NCI-H2081 (cell line): ENCODE results near the gene SMYD1.
"Not testable (repeated sequence)": the region's sequence is repeated elsewhere in the genome, so short reads cannot be mapped to it uniquely, and the experiment has no call there.

Source experiments
- DNase-seq, 2 experiments: peaks; one replicate each; lab custom pipeline; 2025; lab: John Stamatoyannopoulos, UW

SMYD1 gene

DNA sequence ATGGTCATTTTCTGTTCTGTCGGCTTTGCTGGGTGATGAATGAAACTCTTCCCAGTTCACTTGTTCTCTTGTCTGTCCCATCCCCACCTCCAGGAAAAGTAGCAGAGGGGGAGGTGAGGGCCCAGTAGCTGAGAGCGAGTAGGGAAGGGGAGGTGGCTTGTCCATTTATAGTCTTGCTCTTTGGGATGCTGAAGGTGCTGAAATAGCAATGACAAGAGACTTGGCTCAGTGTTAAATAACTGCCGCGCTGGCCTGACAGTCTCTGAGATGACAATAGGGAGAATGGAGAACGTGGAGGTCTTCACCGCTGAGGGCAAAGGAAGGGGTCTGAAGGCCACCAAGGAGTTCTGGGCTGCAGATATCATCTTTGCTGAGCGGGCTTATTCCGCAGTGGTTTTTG, at the start of gene SMYD1:
Gene SMYD1, plus strand, starts transcription at position 228 of the 400 bp plus-strand sequence. Its CDS starts 40 bp downstream, at position 268.
- no peak for DNase-seq

DNA sequence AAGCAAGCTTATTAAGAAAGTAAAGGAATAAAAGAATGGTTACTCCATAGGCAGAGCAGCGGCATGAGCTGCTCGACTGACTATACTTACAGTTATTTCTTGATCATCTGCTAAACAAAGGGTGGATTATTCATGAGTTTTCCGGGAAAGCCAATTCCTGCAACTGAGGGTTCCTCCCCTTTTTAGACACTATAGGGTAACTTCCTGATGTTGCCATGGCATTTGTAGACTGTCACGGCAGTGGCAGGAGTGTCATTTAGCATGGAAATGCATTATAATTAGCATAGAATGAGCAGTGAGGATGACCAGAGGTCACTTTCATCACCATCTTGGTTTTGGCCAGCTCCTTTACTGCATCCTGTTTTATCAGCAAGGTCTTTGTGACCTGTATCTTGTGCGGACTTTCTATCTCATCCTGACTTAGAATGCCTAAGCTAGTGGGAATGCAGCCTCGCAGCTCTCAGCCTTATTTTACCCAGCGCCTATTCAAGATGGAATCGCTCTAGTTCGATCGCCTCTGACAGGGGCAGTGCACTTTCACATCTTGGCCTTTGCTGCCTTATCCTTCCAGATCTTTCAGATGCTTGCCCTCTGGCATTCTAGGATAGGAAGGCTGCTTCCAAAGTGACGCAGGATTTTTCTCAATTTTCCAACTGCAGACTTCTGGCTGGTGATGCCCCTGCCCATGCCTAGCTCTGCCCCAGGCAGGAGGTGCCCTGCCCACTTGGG, 49.4 kb upstream of the SMYD1 start:
- not testable (repeated sequence) for DNase-seq

DNA sequence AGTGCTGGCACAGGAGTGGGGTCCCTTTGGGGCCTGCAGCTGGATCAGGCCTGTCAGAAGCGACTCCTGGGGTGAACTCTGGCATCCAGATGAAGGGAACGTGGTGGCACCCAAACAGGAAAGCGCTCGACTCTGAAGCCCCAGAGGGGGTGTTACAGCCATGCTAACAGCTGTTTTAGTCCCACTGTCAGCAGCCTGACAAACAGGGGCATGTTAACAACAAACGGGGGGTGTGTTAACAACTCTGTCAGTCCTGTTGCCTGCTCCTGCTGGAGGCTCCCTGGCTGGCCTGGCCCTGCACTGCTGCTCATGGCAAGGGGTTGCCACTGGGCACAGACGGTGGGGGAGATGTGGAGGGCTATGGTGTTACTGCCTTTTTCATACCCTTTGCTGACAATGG, 48.7 kb upstream of the SMYD1 start:
- no peak for DNase-seq

DNA sequence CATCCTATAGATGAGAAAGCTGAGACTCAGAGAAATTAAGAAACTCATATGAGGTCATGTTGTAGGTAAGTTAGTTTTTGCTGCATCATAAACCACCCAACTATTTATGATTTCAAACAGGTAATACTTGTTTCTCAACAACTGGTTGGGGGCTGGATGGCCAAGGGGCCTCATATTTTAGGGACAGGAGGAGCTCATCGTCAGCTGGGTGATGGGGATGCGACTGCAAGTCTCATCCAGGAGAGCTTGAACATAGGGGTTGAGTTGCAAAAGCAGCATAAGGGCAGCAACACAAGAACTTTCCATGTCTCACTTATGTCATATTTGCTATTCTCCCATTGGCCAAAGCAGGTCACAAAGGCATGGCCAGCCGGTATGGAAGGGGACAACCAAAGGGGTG, 47.6 kb upstream of the SMYD1 start:
- no peak for DNase-seq

DNA sequence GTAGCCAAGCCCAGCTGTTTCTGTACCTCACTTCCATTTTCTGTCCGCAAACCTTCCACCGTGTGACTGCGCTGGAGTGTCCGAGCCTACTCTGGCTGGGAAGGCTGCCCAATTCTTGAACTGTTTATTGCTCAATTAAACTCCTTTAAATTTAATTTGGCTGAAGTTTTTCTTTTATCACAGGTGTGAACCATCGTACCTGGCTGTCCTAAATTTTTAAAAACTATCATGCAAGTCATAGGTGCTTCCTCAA, 45.0 kb upstream of the SMYD1 start:
- DNase-seq: no peak

DNA sequence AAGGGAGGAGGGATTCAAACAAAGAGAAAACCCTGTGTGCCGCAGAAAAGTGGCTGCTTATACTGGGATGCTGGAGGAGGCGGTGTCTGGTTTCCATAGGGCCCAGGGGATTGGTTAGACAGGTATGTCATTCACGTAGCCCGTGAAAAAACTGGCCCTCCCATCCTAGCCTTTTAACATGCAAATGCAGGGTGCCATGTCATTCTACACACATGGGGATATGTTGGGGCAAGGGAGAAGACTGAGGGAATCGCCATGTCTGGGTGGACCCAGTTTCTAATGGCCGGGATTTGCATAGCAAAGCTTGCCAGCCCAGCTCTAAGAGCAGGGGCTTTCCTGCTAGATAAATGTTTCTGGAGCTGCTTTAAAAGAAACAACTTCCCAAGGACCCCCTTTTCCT, 43.1 kb upstream of the SMYD1 start:
- DNase-seq: no peak

DNA sequence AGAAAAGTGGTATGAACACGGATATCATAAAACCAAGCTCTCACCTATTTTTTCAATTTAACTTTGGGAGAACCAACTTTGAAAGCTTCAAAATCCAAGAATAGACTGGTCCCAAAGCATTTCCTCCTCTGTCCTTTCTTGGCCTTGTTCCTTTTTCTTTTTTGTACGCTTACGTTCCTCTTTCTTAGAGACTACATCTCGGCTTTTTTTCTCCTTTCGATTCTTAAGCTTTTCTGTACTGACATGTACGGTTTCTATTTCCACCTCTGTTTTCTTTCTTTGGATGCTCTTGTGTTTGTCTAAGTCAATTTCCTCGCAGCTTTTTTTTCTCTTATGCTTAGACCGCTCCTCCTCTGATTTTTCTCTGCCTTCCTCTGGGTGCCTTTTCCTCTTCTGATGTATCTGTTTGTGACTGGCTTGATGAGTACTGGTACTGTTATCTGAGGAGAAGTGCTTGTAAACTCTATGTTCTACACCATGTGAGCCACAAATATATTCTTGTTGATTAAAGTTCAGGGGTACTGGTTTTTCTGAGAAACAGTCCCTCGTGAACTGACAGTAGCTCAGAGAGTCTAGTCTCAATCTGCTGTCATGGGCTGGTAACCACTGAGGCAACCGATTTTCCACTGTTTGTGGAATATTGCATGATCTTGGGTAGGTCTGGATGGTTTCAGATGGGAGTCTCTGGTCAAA, 39.8 kb upstream of the SMYD1 start:
- DNase-seq: no peak

DNA sequence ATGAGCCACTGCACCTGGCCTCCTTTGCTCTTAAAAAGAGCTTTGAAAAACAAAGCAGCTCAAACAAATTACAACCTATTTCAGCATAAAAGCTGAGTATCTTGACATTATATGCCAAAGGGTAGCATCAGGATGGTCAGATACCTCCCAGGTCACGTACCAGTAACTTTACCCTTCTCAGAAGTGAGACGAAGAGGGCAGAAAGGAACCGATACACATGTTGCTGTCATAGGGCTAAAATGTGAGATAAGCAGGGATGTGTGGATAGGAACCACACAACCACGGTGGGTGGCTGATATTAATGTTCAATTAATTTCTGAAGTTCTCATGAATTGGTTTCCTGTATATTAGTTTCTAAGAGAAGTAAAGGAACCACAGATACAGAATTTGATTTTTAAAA, 38.7 kb upstream of the SMYD1 start:
- no peak for DNase-seq

DNA sequence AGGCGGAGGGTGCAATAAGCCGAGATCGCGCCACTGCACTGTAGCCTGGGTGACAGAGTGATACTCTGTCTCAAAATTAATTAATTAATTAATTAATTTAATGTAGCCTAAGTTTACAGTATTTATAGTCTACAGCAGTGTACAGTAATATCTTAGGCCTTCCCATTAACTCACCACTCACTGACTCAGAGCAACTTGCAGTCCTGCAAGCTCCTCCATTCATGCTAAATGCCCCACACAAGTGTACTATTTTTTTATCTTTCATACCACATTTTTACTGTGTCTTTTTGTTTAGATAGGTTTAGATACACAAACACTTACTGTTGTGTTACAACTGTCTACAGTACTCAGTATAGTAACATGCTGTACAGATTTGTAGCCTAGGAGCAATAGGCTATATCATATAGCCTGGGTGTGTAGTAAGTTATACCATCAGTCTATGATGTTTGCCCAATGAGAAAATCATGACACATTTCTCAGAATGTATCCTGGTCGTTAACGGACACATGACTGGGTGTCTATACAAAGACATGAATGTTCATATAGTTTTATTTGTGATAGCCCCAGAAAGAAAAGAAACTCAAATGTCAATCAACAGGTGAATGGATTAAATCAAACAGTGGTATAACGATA, 35.4 kb upstream of the SMYD1 start:
- DNase-seq: no peak

DNA sequence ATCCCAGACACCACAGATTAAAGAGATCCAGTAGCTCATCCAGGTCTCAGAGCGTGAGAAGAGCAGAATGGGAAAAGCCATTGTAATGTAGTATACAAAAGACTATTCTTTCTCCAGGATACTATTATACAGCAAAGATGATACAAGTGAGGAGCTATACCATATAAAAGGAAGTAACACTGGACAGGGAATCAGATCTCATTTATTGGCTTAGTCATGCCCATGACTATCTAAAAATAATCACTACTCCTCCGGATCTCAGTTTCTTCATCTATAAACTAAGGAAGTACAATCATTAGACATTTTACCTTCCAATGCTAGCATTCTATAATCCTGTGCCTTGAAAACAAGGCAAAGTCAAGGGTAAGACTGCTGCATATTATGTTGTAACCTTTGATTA, 31.4 kb upstream of the SMYD1 start:
- DNase-seq: no peak

DNA sequence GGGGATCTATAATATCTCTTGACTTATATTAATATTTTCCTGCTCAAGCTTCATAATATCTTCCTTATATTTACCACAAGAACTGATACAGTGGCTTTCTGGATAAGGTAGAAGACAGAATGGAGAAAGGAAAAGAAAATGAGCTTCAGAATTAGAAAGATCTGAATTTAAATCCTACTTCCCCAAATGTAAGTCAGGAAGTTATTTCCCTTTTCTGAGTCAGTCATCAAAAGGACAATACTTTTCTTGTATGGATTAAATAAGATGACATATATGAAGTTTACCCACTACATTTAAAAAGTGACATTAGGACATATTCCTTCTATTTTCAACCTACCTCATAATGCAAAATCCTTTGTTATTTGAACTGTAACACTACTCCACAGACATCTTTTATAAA, 31.0 kb upstream of the SMYD1 start:
- DNase-seq: no peak

DNA sequence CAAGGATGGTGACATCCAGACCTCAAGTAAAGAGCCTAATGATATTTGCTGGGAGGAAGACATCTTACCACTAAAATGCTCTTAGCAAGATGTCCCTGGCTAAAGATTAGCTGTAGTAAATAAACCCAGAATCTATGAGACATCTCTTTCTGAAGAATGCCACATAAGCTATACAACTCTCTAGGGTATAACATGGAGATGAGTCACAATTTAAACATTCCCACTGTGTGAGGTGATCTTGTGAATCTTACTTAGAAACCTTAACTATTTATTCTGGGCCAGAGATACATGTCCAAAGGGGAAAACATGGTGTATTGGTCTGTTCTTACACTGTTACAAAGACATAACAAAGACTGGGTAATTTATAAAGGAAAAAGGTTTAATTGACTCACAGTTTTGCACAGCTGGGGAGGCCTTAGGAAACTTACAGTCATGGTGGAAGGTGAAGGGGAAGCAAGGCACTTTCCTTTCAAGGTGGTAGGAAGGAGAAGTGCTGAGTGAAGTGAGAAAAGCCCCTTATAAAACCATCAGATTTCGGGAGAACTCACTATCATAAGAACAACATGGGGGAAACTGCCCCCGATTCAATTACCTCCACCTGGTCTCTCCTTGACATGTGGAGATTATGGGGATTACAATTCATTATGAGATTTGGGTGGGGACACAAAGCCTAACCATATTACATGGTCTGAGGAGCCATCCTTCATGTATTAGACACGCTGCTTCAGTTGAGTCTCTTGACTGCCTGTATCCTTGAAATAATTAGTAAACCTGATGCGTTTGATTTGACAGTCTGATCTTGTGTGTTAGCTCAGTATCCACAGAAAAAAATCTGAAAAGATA, 29.1 kb upstream of the SMYD1 start:
- DNase-seq: no peak

DNA sequence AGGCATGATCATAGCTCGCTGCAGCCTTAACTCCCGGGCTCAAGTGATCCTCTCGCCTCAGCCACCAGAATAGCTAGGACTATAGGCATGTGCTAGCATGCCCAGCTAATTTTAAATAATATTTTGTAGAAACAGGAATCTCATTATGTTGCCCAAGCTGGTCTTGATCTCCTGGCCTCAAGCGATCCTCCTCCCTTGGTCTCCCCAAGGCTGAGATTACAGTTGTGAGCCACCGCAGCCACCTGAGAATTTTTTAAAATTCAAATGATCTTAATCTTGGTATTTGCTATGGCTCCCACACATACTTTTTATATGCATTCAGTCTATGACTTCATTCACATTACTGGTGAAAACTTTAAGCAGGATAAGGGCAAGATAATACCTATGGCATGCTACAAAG, 25.1 kb upstream of the SMYD1 start:
- DNase-seq: no peak

DNA sequence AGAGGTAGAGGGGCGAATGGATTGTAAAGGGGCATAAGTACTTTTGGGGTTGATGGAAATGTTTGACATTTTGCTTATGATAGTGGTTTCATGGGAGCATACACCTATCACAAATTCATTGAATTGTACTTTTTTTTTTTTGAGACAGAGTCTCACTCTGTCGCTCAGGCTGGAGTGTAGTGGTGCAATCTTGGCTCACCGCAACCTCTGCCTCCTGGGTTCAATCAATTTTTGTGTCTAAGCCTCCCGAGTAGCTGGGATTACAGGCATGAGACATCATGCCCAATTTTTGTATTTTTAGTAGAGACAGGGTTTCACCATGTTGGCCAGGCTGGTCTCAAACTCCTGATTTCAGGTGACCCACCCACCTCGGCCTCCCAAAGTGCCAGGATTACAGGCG, 22.1 kb upstream of the SMYD1 start:
- DNase-seq: not testable (repeated sequence)

DNA sequence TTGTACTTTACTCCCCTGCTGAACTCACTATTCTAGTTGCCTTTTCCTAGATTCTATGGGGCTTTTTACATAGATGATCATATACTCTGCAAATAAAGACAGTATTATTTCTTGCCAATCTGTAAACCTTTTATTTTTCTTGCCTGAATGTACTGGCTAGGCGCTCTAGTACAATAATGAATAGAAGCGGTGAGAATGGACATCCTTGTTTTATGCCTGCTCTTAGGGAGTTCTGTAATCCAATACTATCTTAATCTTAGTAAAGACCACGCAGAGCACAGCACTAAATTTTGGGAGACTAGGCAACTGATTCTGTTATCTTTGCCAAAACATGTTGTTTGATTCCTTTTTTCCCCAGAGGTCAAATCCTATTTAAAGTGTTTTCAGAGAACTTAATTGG, 19.1 kb upstream of the SMYD1 start:
- no peak for DNase-seq

DNA sequence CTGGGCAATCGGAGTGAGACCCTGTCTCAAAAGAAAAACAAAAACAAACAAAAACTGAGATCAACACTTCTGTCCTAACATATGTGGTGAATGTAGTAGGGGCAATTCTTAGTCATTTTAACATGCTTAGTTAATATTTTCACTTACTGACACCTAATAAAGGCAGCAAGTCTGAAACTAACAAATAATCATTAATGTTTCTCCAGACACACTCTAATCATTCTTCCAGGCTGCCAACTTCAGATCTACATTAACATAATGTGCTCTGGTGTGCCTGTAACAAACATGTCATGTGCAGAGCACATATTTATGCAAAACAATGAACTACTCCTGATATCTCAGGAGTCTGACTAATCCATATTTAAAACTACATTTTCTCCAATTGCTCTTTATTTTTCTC, 18.0 kb upstream of the SMYD1 start:
- no peak for DNase-seq

DNA sequence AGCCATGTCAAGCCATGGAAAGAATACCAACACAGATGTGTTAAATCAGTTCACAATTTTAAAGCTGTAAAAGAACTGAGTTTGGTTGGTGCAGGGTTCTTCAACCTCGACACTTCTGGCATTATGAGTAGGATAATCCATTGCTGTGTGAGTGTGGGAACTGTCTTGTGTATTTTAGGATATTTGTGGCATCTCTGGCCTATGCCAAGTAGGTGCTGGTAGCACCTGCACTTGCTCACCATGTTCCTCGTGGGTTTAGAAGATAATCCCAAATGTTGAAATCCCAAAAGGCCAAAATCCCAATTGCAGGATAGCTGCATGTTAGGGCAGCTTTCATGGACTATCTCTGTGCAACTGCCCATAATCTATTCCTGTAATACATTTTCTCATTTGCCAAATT, 15.8 kb upstream of the SMYD1 start:
- DNase-seq: no peak

DNA sequence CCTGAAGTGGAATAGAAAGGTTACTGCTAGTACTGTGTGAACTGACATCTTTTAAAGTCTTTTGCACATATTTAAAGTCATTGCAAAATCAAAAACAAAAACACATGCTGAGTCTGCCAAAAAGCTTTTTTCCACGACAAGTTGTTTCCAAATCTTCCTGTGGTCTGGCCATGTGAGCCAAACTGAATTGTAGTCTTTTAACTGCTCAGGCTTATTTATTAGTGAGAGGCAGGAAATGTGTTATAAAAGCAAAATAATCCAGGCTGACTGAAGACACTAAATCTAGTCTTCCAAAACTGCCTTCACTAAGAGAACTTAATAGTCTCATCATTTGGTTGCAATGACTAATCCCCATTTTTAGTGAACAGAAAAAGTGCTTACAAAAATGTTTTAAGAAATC, 14.3 kb upstream of the SMYD1 start:
- DNase-seq: no peak

DNA sequence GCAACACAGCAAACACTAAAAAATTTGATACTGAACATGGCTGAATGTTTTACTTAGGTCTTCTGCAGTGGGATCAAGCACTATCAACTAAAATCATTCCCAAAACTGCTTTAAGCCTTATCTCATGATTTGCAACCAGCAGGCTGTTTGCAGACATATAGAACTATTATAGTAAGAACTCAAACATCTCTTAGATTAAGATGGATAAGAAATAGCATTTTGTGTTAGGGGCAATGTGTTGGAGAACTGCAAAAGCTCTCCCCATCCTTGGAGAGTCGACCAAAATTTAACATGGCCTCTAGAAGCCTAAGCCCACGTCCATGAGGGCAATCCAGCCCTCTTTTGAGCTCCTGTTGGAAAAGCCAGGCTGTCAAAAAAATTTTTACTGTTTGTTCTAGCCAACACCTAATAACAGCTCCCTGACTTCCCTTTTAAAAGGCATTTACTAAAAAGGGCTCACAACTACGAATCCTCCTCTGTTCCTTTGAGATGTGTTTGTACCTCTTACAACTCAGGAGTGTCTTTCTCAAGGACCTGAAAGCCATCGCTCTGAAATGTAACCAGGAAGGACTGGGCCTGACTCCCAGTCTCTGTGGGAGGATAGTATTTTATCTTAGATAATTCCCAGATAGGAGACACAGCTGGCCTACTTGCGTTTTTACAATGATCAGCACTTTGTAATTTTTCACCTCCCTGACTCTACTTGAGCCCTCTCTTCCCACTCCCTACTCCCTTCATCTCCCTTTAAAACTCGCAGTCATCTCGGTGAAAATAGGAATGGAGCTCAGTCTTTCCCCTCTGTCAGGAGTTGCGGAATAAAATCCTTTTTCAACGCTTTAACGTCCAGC, 13.5 kb upstream of the SMYD1 start:
- DNase-seq: no peak

DNA sequence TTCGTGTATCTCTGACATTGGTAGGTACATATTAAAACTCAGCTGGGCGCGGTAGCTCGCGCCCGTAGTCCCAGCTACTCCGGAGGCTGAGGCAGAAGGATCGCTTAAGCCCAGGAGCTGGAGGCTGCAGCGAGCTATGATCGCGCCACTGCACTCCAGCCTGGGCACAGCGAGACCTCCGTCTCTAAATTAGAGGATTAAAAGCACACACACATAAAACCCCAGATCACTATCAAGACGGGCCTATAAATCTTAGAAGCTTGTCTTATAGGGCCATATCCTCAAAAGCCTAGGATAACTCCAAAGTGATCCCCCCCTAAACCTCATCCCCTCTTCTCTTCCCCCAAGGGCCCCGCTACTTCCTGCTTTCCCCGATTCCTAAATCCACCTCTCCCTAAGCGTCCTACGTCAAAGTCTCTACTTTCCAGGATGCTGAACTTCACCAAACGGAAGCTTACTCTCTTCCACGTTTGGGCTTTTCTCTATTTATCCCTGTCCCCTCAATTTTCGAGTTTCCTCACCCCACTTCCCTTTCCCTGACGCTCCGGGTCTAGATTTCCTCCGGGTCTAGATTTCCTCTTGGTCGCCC, 12.7 kb upstream of the SMYD1 start:
- peak in 1 of 2 experiments; percentile 31 for DNase-seq

DNA sequence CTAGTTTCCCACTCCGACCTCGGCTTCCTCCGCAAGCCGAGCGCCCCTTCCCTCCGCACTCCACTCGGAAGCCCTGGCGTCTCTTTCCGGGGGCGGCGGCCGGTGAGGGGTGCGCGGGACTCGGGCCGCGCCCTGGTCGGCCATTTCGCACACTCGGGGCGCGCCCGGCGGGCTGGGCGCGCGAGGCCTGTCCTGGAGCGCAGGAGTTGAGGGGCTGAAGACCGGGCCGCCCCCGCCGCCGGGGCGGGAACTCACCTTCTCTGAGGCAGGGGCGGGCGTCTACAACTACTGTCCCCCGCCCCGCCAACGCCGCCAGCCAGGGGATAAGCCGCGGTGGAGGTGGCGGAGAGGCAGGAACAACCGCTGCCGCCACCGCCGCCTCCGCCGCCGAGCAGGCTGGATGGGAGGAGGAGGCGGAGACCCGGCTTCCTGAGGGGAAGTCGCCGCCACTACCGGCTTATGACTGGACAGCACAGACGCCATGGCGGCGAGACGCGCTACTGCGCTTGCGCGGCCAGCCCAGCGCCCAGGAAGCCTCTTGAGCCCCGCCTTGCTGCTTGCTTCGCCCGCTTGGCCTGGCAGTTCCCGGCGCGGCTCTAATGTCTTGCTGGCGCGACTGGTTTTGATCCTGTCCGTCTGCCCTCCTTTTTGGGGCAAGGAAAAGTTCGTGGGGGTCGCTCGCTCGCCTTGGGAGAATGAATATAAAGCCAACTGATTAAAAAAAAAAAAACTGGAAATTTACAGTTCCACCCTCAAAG, 12.1 kb upstream of the SMYD1 start, which contains the start of gene KRCC1:
Gene KRCC1, minus strand, starts transcription at position 413 of the 758 bp plus-strand sequence. CDS start 27,220 bp downstream, outside the sequence.
- peak; percentile 92 to 96 for DNase-seq
